ENCODE measurements around the gene WDFY1. TPM values are rescaled to one million over a fixed set of nuclear protein-coding genes. Genes with fewer than 3 reads are reported as not detected.
A peak's percentile ranks its signal among the peaks of the same experiment; 100 is the strongest.

Gene WDFY1
- total and polyA plus RNA-seq, 2 experiments from 2014 or later = 54.5 to 127 TPM

- Histone ChIP-seq H3K4me1 (ENCODE audit: insufficient read depth) (peaks cover 79% of the 10 kb centered on the region), H3K79me2 (replicated peaks; ENCODE audit: insufficient read depth) (peaks cover 97% of the 10 kb centered on the region), H3F3A (replicated peaks; ENCODE audit: low read depth) (no peaks in the 10 kb centered on the region), H2AFZ (no peak overlapping the region), H3K4me2 (peak overlapping the region; percentile 71), H3K36me3 (ENCODE audit: insufficient read depth) (no peaks in the 10 kb centered on the region), H3K9me2 (ENCODE audit: insufficient read depth) (no peaks in the 10 kb centered on the region), H3K4me3 (no peak overlapping the region), H4K20me1 (replicated peaks; ENCODE audit: insufficient read depth) (no peaks in the 10 kb centered on the region; the same call in 1 of the 2 replicates), H3K27ac (ENCODE audit: low read depth) (peak overlapping the region; percentile 30; the same call in 1 of the 2 replicates), H3K27me3 (ENCODE audit: insufficient read depth) (no peaks in the 10 kb centered on the region)
- Mint-ChIP-seq H3K4me3 (peak overlapping the region; percentile 35), H3K4me1 (peaks cover 72% of the 10 kb centered on the region), H3K27ac (peak overlapping the region; percentile 30; the same call in 1 of the 2 replicates), H3K27me3 (ENCODE audit: insufficient read depth, low read depth, poor library complexity) (peaks cover 8% of the 10 kb centered on the region), H3K9me3 (no peaks in the 10 kb centered on the region), H3K36me3 (ENCODE audit: low read depth) (peaks cover 7% of the 10 kb centered on the region; the same call in 2 of the 3 replicates)
- ATAC-seq (peak; percentile 32), DNase-seq (ENCODE audit: low spot score) (peak; percentile 45)
- TF ChIP-seq ZNF331 (CRISPR knock-in tag; IDR thresholded peaks at IDR 0.05; ENCODE audit: low read depth) (no peak), REST (IDR thresholded peaks at IDR 0.05; ENCODE audit: unreplicated experiment) (no peak), CTCF (conservative IDR thresholded peaks at IDR 0.05; ENCODE audit: low read depth in 2 of 2) (no peak), JUNB (IDR thresholded peaks at IDR 0.05; ENCODE audit: unreplicated experiment) (no peak), NANOG (IDR thresholded peaks at IDR 0.05; ENCODE audit: borderline replicate concordance) (no peak), ZNF462 (CRISPR knock-in tag; IDR thresholded peaks at IDR 0.05) (no peak), POLR2AphosphoS5 (IDR thresholded peaks at IDR 0.05; ENCODE audit: low read depth) (no peak), CREB1 (CRISPR knock-in tag; IDR thresholded peaks at IDR 0.05; ENCODE audit: low read depth) (no peak), EZH2phosphoT487 (IDR thresholded peaks at IDR 0.05; ENCODE audit: unreplicated experiment) (no peak)
Measured at GRCh38 chr2:223934870-223935269, 10.3 kb downstream of the WDFY1 start.

All from GM23338 (cell line).